CD4-positive, alpha-beta memory T cell (primary cell): ENCODE measurements around the gene ZBTB16. TPM values are rescaled to one million over a fixed set of nuclear protein-coding genes. Genes with fewer than 3 reads are reported as not detected.

ENCODE experiments used
- CTCF ChIA-PET: fragments of 350-600 bp; sonication (Branson Sonifier 250); formaldehyde crosslinking; loops from one replicate; lab custom pipeline; 2021; ENCODE audit warnings: inconsistent platforms; ENCODE audit not compliant: partially characterized antibody; lab: Charles Lee
- POLR2A ChIA-PET: fragments of 350-600 bp; sonication (Branson Sonifier 250); formaldehyde crosslinking; loops from one replicate; lab custom pipeline; 2021; ENCODE audit not compliant: partially characterized antibody; lab: Charles Lee
- DNase-seq, 5 donors: peaks; one replicate each; pipeline versions ENCODE4 v3.0.0 to v3.0.0-alpha.2; 2020 to 2022; ENCODE audit warnings: mixed read lengths in 1 of 5
- H3K27ac ChIP-seq: one replicate; pipeline ENCODE4 v1.7.0; 2013; ENCODE audit warnings: low read depth, low read length
- H3K27me3 ChIP-seq: 2 replicates; pipeline ENCODE4 v1.7.0; 2013; ENCODE audit warnings: mild to moderate bottlenecking, low read length, moderate library complexity; ENCODE audit not compliant: insufficient read depth
- H3K36me3 ChIP-seq: 2 replicates; pipeline ENCODE4 v1.7.0; 2013; ENCODE audit warnings: mild to moderate bottlenecking, low read length, moderate library complexity; ENCODE audit not compliant: insufficient read depth
- H3K4me1 ChIP-seq: 2 replicates; pipeline ENCODE4 v1.7.0; 2013; ENCODE audit warnings: mild to moderate bottlenecking, low read length, moderate library complexity; ENCODE audit not compliant: insufficient read depth
- H3K4me3 ChIP-seq, 2 donors: one replicate each; pipeline ENCODE4 v1.7.0; 2013; ENCODE audit warnings: low read length in 2 of 2, mild to moderate bottlenecking in 1 of 2
- H3K9me3 ChIP-seq, 2 donors: one replicate each; pipeline ENCODE4 v1.7.0; 2013; ENCODE audit warnings: low read length in 2 of 2, control low read depth in 1 of 2; ENCODE audit not compliant: control insufficient read depth in 1 of 2
- H3K27ac Mint-ChIP-seq, 7 donors: one replicate each; pipeline ENCODE4 v1.8.0; 2020 to 2021; ENCODE audit warnings: mixed read lengths in 7 of 7, mild to moderate bottlenecking in 6 of 7, inconsistent platforms in 3 of 7, moderate library complexity in 3 of 7
- H3K27me3 Mint-ChIP-seq, 2 donors: one replicate each; pipeline ENCODE4 v1.8.0; 2020 to 2021; ENCODE audit warnings: mixed read lengths in 2 of 2
- H3K36me3 Mint-ChIP-seq, 2 donors: one replicate each; pipeline ENCODE4 v1.8.0; 2020 to 2021; ENCODE audit warnings: mixed read lengths in 2 of 2, inconsistent platforms in 1 of 2, mild to moderate bottlenecking in 1 of 2
- H3K4me1 Mint-ChIP-seq, 4 donors: one replicate each; pipeline ENCODE4 v1.8.0; 2020 to 2021; ENCODE audit warnings: mixed read lengths in 4 of 4, mild to moderate bottlenecking in 1 of 4
- H3K4me3 Mint-ChIP-seq, 8 donors: one replicate each; pipeline ENCODE4 v1.8.0; 2020 to 2021; ENCODE audit warnings: mixed read lengths in 8 of 8, mild to moderate bottlenecking in 7 of 8, moderate library complexity in 6 of 8, inconsistent platforms in 3 of 8
- H3K9me3 Mint-ChIP-seq, 8 donors: one replicate each; pipeline ENCODE4 v1.8.0; 2020 to 2021; ENCODE audit warnings: mixed read lengths in 8 of 8, mild to moderate bottlenecking in 5 of 8, inconsistent platforms in 3 of 8, moderate library complexity in 1 of 8
- intact Hi-C: fragments of 100-400 bp; cut with micrococcal nuclease; formaldehyde crosslinking; loops from one replicate; pipeline ENCODE4 v1.15.1; 2023
- polyA plus RNA-seq, 2 donors: library from polyadenylated mRNA; unstranded; fragments of 300-500 nt; fragmentation: Illumina TruSeq; gene quantifications; one replicate each; pipeline ENCODE4 v1.2.3, GENCODE V29; 2021
- total RNA-seq, 2 experiments: library from RNA; stranded (reverse); gene quantifications; one replicate each; pipeline ENCODE4 v1.2.3, GENCODE V29; 2021

Gene ZBTB16
- total and polyA plus RNA-seq, 4 experiments from 2014 or later, result 5.6 to 28.4 (median 8.6) TPM

GRCh38 chr11:114050258-114050927 is 9.1 kb upstream of the ZBTB16 start:
- no peaks in the 10 kb centered on the region for H3K36me3 ChIP-seq
- no peak overlapping the region for H3K27ac ChIP-seq
- ChIA-PET CTCF (interaction anchor here (2.6 to 2.7 kb wide), 2 partner anchors 12 to 210 kb away, joined by 7 to 10 read pairs; no protein-coding TSS in a partner anchor), POLR2A (no interaction called here)
- H3K4me1 Mint-ChIP-seq, result peaks cover 0 to under 1% (median 0%) of the 10 kb centered on the region in 4 donors
- H3K9me3 ChIP-seq, result no peaks in the 10 kb centered on the region
- H3K27ac Mint-ChIP-seq, result no peak overlapping the region
- no peak overlapping the region for H3K4me3 ChIP-seq
- intact Hi-C loops, result no loop called here
- no peak for DNase-seq
- peaks cover 0 to 3% of the 10 kb centered on the region in 2 donors for H3K27me3 Mint-ChIP-seq
- H3K4me3 Mint-ChIP-seq, result no peak overlapping the region
- H3K9me3 Mint-ChIP-seq, result no peaks in the 10 kb centered on the region
- H3K36me3 Mint-ChIP-seq, result no peaks in the 10 kb centered on the region
- H3K27me3 ChIP-seq, result no peaks in the 10 kb centered on the region
- no peaks in the 10 kb centered on the region for H3K4me1 ChIP-seq

DNA sequence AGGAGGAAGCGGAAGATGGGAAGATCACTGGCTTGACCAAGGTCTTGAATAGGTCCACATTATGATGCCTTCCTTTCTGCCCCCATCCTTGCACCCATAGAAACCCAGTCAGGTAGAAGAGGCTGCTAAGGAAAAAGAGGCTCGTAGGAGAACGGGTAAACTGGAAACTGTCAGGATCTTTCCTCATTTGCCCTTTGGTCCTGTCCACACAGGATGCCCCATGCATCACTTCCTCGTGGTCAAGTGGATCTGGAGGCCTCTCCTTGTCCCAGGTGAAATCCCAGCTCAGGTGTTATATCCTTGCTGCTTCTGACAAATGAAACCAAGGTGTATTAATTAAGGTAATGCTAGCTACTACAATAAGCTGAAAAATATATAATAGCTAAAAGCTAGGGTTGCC is 8.0 kb upstream of the ZBTB16 start:
- no peaks in the 10 kb centered on the region for H3K9me3 ChIP-seq
- Mint-ChIP-seq H3K36me3 (no peaks in the 10 kb centered on the region), H3K4me3 (no peak overlapping the region), H3K27ac (no peak overlapping the region), H3K27me3 (peaks cover 0 to 3% of the 10 kb centered on the region in 2 donors), H3K9me3 (no peaks in the 10 kb centered on the region), H3K4me1 (no peaks in the 10 kb centered on the region)
- H3K4me3 ChIP-seq, result no peak overlapping the region
- H3K4me1 ChIP-seq, result no peaks in the 10 kb centered on the region
- ChIA-PET POLR2A (no interaction called here), CTCF (interaction anchor here (0.9 to 2.6 kb wide), 6 partner anchors 12 to 209 kb away, joined by 3 to 10 read pairs (median 3); no protein-coding TSS in a partner anchor)
- H3K36me3 ChIP-seq, result no peaks in the 10 kb centered on the region
- intact Hi-C loops, result no loop called here
- H3K27me3 ChIP-seq, result no peaks in the 10 kb centered on the region
- no peak overlapping the region for H3K27ac ChIP-seq
- DNase-seq, result no peak

GRCh38 chr11:114052160-114052559 is 7.4 kb upstream of the ZBTB16 start:
- H3K36me3 Mint-ChIP-seq, result no peaks in the 10 kb centered on the region
- H3K27ac Mint-ChIP-seq, result no peak overlapping the region
- H3K4me3 ChIP-seq, result no peak overlapping the region
- no peaks in the 10 kb centered on the region for H3K36me3 ChIP-seq
- ChIA-PET POLR2A (interaction anchor here (0.6 kb wide), 1 partner anchor 279 kb away, joined by 3 read pairs; the partner anchor contains the start of gene ZW10), CTCF (interaction anchor here (0.7 to 2.6 kb wide), 8 partner anchors 12 to 208 kb away, joined by 3 to 10 read pairs (median 3); no protein-coding TSS in a partner anchor)
- H3K9me3 Mint-ChIP-seq, result no peaks in the 10 kb centered on the region
- no peaks in the 10 kb centered on the region for H3K4me1 ChIP-seq
- H3K27me3 Mint-ChIP-seq, result peaks cover 0 to 3% of the 10 kb centered on the region in 2 donors
- intact Hi-C loops, result no loop called here
- H3K27ac ChIP-seq, result no peak overlapping the region
- no peak overlapping the region for H3K4me3 Mint-ChIP-seq
- DNase-seq, result no peak
- H3K27me3 ChIP-seq, result no peaks in the 10 kb centered on the region
- H3K4me1 Mint-ChIP-seq, result no peaks in the 10 kb centered on the region
- H3K9me3 ChIP-seq, result no peaks in the 10 kb centered on the region

- Mint-ChIP-seq H3K36me3 (no peaks in the 10 kb centered on the region), H3K27ac (no peak overlapping the region), H3K27me3 (peaks cover 0 to 8% of the 10 kb centered on the region in 2 donors), H3K9me3 (no peaks in the 10 kb centered on the region), H3K4me3 (no peak overlapping the region), H3K4me1 (peaks cover 0 to 6% (median 0%) of the 10 kb centered on the region in 4 donors)
- intact Hi-C loops, result no loop called here
- POLR2A ChIA-PET, result no interaction called here
- H3K4me1 ChIP-seq, result peaks cover 3% of the 10 kb centered on the region
- no peaks in the 10 kb centered on the region for H3K9me3 ChIP-seq
- peaks cover 10% of the 10 kb centered on the region for H3K27me3 ChIP-seq
- no peaks in the 10 kb centered on the region for H3K36me3 ChIP-seq
- DNase-seq, result no peak
- H3K4me3 ChIP-seq, result no peak overlapping the region
- H3K27ac ChIP-seq, result no peak overlapping the region
- CTCF ChIA-PET, result interaction anchor here (0.8 kb wide), 1 partner anchor 15 kb away, joined by 3 read pairs; no protein-coding TSS in a partner anchor
These were observed 6.1 kb upstream of the ZBTB16 start for GRCh38 chr11:114053406-114053805.

- no peak overlapping the region for H3K27ac Mint-ChIP-seq
- H3K4me3 Mint-ChIP-seq, result no peak overlapping the region
- POLR2A ChIA-PET, result interaction anchor here (0.6 kb wide), 1 partner anchor 143 kb away, joined by 4 read pairs; no protein-coding TSS in a partner anchor
- H3K27me3 ChIP-seq, result peaks cover 12% of the 10 kb centered on the region
- no peaks in the 10 kb centered on the region for H3K36me3 ChIP-seq
- no peak overlapping the region for H3K4me3 ChIP-seq
- peaks cover 2 to 13% (median 6%) of the 10 kb centered on the region in 4 donors for H3K4me1 Mint-ChIP-seq
- H3K36me3 Mint-ChIP-seq, result peaks cover 0 to 4% of the 10 kb centered on the region in 2 donors
- no peak overlapping the region for H3K27ac ChIP-seq
- CTCF ChIA-PET, result no interaction called here
- DNase-seq, result no peak
- intact Hi-C loops, result no loop called here
- H3K4me1 ChIP-seq, result peaks cover 10% of the 10 kb centered on the region
- no peaks in the 10 kb centered on the region for H3K9me3 ChIP-seq
- H3K27me3 Mint-ChIP-seq, result peaks cover 0 to 8% of the 10 kb centered on the region in 2 donors
- no peaks in the 10 kb centered on the region for H3K9me3 Mint-ChIP-seq
These were observed 4.7 kb upstream of the ZBTB16 start for GRCh38 chr11:114054806-114055205.

GRCh38 chr11:114056409-114056808 is 3.1 kb upstream of the ZBTB16 start:
- no peak overlapping the region for H3K4me3 Mint-ChIP-seq
- peaks cover 0 to 4% of the 10 kb centered on the region in 2 donors for H3K36me3 Mint-ChIP-seq
- H3K36me3 ChIP-seq, result no peaks in the 10 kb centered on the region
- peaks cover 1 to 8% of the 10 kb centered on the region in 2 donors for H3K27me3 Mint-ChIP-seq
- peaks cover 14% of the 10 kb centered on the region for H3K27me3 ChIP-seq
- H3K4me1 Mint-ChIP-seq, result peaks cover 4 to 18% (median 10%) of the 10 kb centered on the region in 4 donors
- ChIA-PET POLR2A (no interaction called here), CTCF (interaction anchor here (1.0 to 6.1 kb wide), 4 partner anchors 12 to 208 kb away, joined by 3 to 66 read pairs (median 4); no protein-coding TSS in a partner anchor)
- DNase-seq, result no peak
- no peaks in the 10 kb centered on the region for H3K9me3 Mint-ChIP-seq
- H3K4me1 ChIP-seq, result peaks cover 14% of the 10 kb centered on the region
- intact Hi-C loops, result no loop called here
- H3K9me3 ChIP-seq, result no peaks in the 10 kb centered on the region
- H3K27ac Mint-ChIP-seq, result no peak overlapping the region
- H3K27ac ChIP-seq, result no peak overlapping the region
- no peak overlapping the region for H3K4me3 ChIP-seq

DNA sequence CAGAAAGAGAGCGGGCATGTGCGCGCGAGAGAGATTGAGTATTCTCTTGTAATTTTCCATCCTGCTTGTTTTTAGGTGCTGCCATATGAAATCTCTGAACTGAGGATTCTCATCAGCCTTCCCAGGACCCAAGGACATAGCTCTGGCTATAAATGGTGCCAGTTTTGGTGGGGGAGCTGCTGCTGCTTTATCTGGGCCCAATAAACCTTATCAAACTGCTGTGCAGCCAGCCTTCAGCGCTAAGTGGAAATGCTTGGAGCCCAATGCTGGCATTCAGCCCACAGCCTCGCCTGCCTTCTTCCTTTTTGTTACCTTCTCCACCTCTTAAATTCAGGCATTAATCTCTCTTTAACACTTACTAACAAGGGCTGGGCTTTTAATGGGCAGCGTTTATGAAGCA is 2.4 kb upstream of the ZBTB16 start:
- H3K36me3 Mint-ChIP-seq, result peaks cover 0 to 4% of the 10 kb centered on the region in 2 donors
- CTCF ChIA-PET, result interaction anchor here (1.0 to 6.1 kb wide), 3 partner anchors 138 to 207 kb away, joined by 3 to 66 read pairs (median 3); no protein-coding TSS in a partner anchor
- POLR2A ChIA-PET, result interaction anchor here (1.0 kb wide), 1 partner anchor 88 kb away, joined by 3 read pairs; no protein-coding TSS in a partner anchor
- H3K36me3 ChIP-seq, result no peaks in the 10 kb centered on the region
- H3K27me3 ChIP-seq, result peaks cover 16% of the 10 kb centered on the region
- peaks cover 17% of the 10 kb centered on the region for H3K4me1 ChIP-seq
- peak overlapping the region in 2 of 8 donors; percentile 32 to 82 for H3K4me3 Mint-ChIP-seq
- no peak overlapping the region for H3K4me3 ChIP-seq
- H3K4me1 Mint-ChIP-seq, result peaks cover 5 to 21% (median 12%) of the 10 kb centered on the region in 4 donors
- intact Hi-C loops, result no loop called here
- no peaks in the 10 kb centered on the region for H3K9me3 Mint-ChIP-seq
- H3K27ac ChIP-seq, result no peak overlapping the region
- H3K27ac Mint-ChIP-seq, result peak overlapping the region in 1 of 7 donors; percentile 41
- H3K9me3 ChIP-seq, result no peaks in the 10 kb centered on the region
- H3K27me3 Mint-ChIP-seq, result peaks cover 1 to 8% of the 10 kb centered on the region in 2 donors
- DNase-seq, result no peak
